OCI-LY7 (cell line): ENCODE data around the gene EEF1A2. TPM values are rescaled to one million over a fixed set of nuclear protein-coding genes. Genes with fewer than 3 reads are reported as not detected.

Experiments
- BruUV-seq: library from RNA; stranded (reverse); fragments of 400-500 nt; replicated peaks from 2 replicates; lab custom pipeline; 2021; lab: Mats Ljungman, UMichigan
- CTCF ChIA-PET: fragments of 300-600 bp; sonication (Branson Sonifier 250); formaldehyde crosslinking; loops from one replicate; lab custom pipeline; 2022; ENCODE audit warnings: antibody characterized with exemption; ENCODE audit not compliant: unreplicated experiment; lab: Charles Lee
- POLR2A ChIA-PET: fragments of 300-600 bp; sonication (Branson Sonifier 250); formaldehyde crosslinking; loops from one replicate; lab custom pipeline; 2022; ENCODE audit warnings: antibody characterized with exemption; lab: Charles Lee
- DNase-seq: peaks from one replicate; pipeline ENCODE4 v3.0.0-alpha.2; 2015; ENCODE audit warnings: low spot score
- H2AFZ ChIP-seq: fragments of 200-600 bp; sonication (generic), shearing (Covaris generic); 2 replicates; pipeline ENCODE4 v1.6.1; 2014; ENCODE audit warnings: mild to moderate bottlenecking, antibody characterized with exemption, low read length, moderate library complexity
- H3K27ac ChIP-seq: fragments of 200-600 bp; sonication (generic); 2 replicates; pipeline ENCODE4 v1.5.1; 2014; ENCODE audit warnings: mixed run types, low read depth, mild to moderate bottlenecking, moderate library complexity, low read length, inconsistent platforms; ENCODE audit not compliant: poor library complexity, severe bottlenecking
- H3K36me3 ChIP-seq: fragments of 200-600 bp; sonication (generic); 2 replicates; pipeline ENCODE4 v1.6.1; 2014; ENCODE audit warnings: mild to moderate bottlenecking, antibody characterized with exemption, low read length, moderate library complexity, mixed read lengths; ENCODE audit not compliant: insufficient read depth
- H3K4me1 ChIP-seq: fragments of 200-600 bp; sonication (generic); 2 replicates; pipeline ENCODE4 v1.5.1; 2014; ENCODE audit warnings: mild to moderate bottlenecking, low read length; ENCODE audit not compliant: insufficient read depth, poor library complexity, severe bottlenecking
- H3K4me2 ChIP-seq: fragments of 200-600 bp; sonication (generic); 2 replicates; pipeline ENCODE4 v1.6.1; 2014; ENCODE audit warnings: mild to moderate bottlenecking, low read length
- H3K4me3 ChIP-seq: fragments of 200-600 bp; sonication (generic); 2 replicates; pipeline ENCODE4 v1.5.1; 2014; ENCODE audit warnings: mild to moderate bottlenecking, low read depth, low read length; ENCODE audit not compliant: poor library complexity, severe bottlenecking
- H3K79me2 ChIP-seq: fragments of 200-600 bp; sonication (generic); 2 replicates; pipeline ENCODE4 v1.6.1; 2016; ENCODE audit warnings: low read depth, mild to moderate bottlenecking, low read length, moderate library complexity, mixed read lengths; ENCODE audit not compliant: insufficient read depth
- H3K9me2 ChIP-seq: fragments of 200-600 bp; sonication (generic); 2 replicates; pipeline ENCODE4 v1.6.1; 2016; ENCODE audit warnings: mild to moderate bottlenecking, low read length, mixed read lengths; ENCODE audit not compliant: insufficient read depth
- H3K9me3 ChIP-seq: fragments of 200-600 bp; sonication (generic); 2 replicates; pipeline ENCODE4 v1.6.1; 2014; ENCODE audit warnings: mild to moderate bottlenecking, mixed run types, low read length, mixed read lengths
- H4K20me1 ChIP-seq: fragments of 200-600 bp; sonication (generic); 2 replicates; pipeline ENCODE4 v1.6.1; 2014; ENCODE audit warnings: mild to moderate bottlenecking, antibody characterized with exemption, low read length, moderate library complexity, mixed read lengths; ENCODE audit not compliant: insufficient read depth
- CTCF ChIP-seq: fragments of 200-600 bp; sonication (generic); conservative IDR thresholded peaks from 2 replicates; pipeline ENCODE4 v1.5.1; 2014; ENCODE audit warnings: mild to moderate bottlenecking, antibody characterized with exemption, low read length, moderate library complexity, mixed read lengths
- EZH2phosphoT487 ChIP-seq: fragments of 200-600 bp; sonication (generic); IDR thresholded peaks from 2 replicates; pipeline ENCODE4 v1.6.1; 2018; ENCODE audit warnings: low read depth, borderline replicate concordance, mild to moderate bottlenecking, mixed run types, antibody characterized with exemption, low read length, moderate library complexity, mixed read lengths
- intact Hi-C: fragments of 100-400 bp; cut with micrococcal nuclease; formaldehyde crosslinking; loops from one replicate; pipeline ENCODE4 v1.10.0; 2022; ENCODE audit not compliant: unreplicated experiment
- total RNA-seq, 2 experiments: library from RNA; depleted of rRNA in 1 of 2; stranded (reverse); fragments of >200 nt in 1 of 2; shearing (Covaris generic) in 1 of 2; gene quantifications; 2 replicates each; pipeline ENCODE4 v1.2.3, GENCODE V29; 2014 to 2022

The EEF1A2 gene
- total RNA-seq, 2 experiments from 2014 or later: 0.22 TPM; not detected in 1

- ChIA-PET POLR2A (no interaction called here), CTCF (no interaction called here)
- TF ChIP-seq EZH2phosphoT487: no peak
- TF ChIP-seq CTCF: no peak
- Histone ChIP-seq H3K9me2 (no peaks in the 10 kb centered on the region), H3K79me2 (no peaks in the 10 kb centered on the region), H2AFZ (no peak overlapping the region), H4K20me1 (no peaks in the 10 kb centered on the region), H3K27ac (no peak overlapping the region), H3K4me3 (no peak overlapping the region), H3K36me3 (no peaks in the 10 kb centered on the region), H3K9me3 (no peaks in the 10 kb centered on the region), H3K4me2 (no peak overlapping the region), H3K4me1 (no peaks in the 10 kb centered on the region)
- intact Hi-C loops: no loop called here
- no peak for DNase-seq
- BruUV-seq: no TSS peak
Observed at GRCh38 chr20:63452341-63452740, 46.5 kb downstream of the EEF1A2 start.

- TF ChIP-seq CTCF: no peak
- no peak for TF ChIP-seq EZH2phosphoT487
- DNase-seq: no peak
- intact Hi-C loops: no loop called here
- no peaks in the 10 kb centered on the region for H3K4me1 ChIP-seq
- POLR2A ChIA-PET: no interaction called here
- no peak overlapping the region for H2AFZ ChIP-seq
- H3K79me2 ChIP-seq: no peaks in the 10 kb centered on the region
- no peaks in the 10 kb centered on the region for H3K9me3 ChIP-seq
- no peak overlapping the region for H3K4me2 ChIP-seq
- no peak overlapping the region for H3K4me3 ChIP-seq
- no peak overlapping the region for H3K27ac ChIP-seq
- CTCF ChIA-PET: no interaction called here
- H4K20me1 ChIP-seq: no peaks in the 10 kb centered on the region
- H3K36me3 ChIP-seq: no peaks in the 10 kb centered on the region
- H3K9me2 ChIP-seq: no peaks in the 10 kb centered on the region
- BruUV-seq: no TSS peak
Observed at GRCh38 chr20:63451821-63452220, 47.1 kb downstream of the EEF1A2 start.

- no peaks in the 10 kb centered on the region for H3K36me3 ChIP-seq
- ChIA-PET CTCF (no interaction called here), POLR2A (no interaction called here)
- no peaks in the 10 kb centered on the region for H3K79me2 ChIP-seq
- no peak overlapping the region for H3K4me3 ChIP-seq
- BruUV-seq: no TSS peak
- no peaks in the 10 kb centered on the region for H3K4me1 ChIP-seq
- no peaks in the 10 kb centered on the region for H3K9me3 ChIP-seq
- no peak overlapping the region for H2AFZ ChIP-seq
- no peak overlapping the region for H3K27ac ChIP-seq
- DNase-seq: no peak
- no peak overlapping the region for H3K4me2 ChIP-seq
- H4K20me1 ChIP-seq: no peaks in the 10 kb centered on the region
- intact Hi-C loops: no loop called here
- TF ChIP-seq CTCF (no peak), EZH2phosphoT487 (no peak)
- H3K9me2 ChIP-seq: no peaks in the 10 kb centered on the region
Observed at GRCh38 chr20:63449796-63450730, 48.8 kb downstream of the EEF1A2 start.
